HCT116 (cell line): ENCODE data around the gene CDH4. TPM values are rescaled to one million over a fixed set of nuclear protein-coding genes. Genes with fewer than 3 reads are reported as not detected.

Experiments
- ATAC-seq: fragments of 200-7000 bp; cut with Tn5 transposase; 2 replicates; pipeline ENCODE4 v1.9.1; 2020; ENCODE audit warnings: mild to moderate bottlenecking, moderate library complexity
- BruUV-seq: library from RNA; stranded (reverse); fragments of 400-500 nt; replicated peaks from 2 replicates; lab custom pipeline; 2021; lab: Mats Ljungman, UMichigan
- CTCF ChIA-PET: fragments of 300-600 bp; sonication (Branson Sonifier 250); formaldehyde crosslinking; loops from one replicate; lab custom pipeline; 2021; ENCODE audit warnings: antibody characterized with exemption; lab: Charles Lee
- POLR2A ChIA-PET: fragments of 300-600, 350-600 bp; sonication (Branson Sonifier 250); formaldehyde crosslinking; loops from one replicate; lab custom pipeline; 2021; ENCODE audit warnings: antibody characterized with exemption; lab: Charles Lee
- RAD21 ChIA-PET, 2 experiments: fragments of 300-600 bp; sonication (Branson Sonifier 250); formaldehyde crosslinking; loops; one replicate each; lab custom pipeline; 2023; ENCODE audit warnings: low total read pairs in 2 of 2; ENCODE audit not compliant: uncharacterized antibody in 2 of 2, unreplicated experiment in 2 of 2, low non-redundant PET in 1 of 2; lab: Charles Lee
- DNase-seq: peaks from one replicate; pipeline ENCODE4 v3.0.0-alpha.2; 2010; ENCODE audit warnings: low read depth, low spot score
- H2AFZ ChIP-seq: fragments of 200-600 bp; shearing (Covaris generic), sonication (generic); 2 replicates; pipeline ENCODE4 v1.6.1; 2017; ENCODE audit warnings: low read depth, mixed run types, mixed read lengths, antibody characterized with exemption, low read length; ENCODE audit not compliant: poor library complexity, severe bottlenecking
- H3K27ac ChIP-seq: 2 replicates; pipeline ENCODE4 v1.5.1; 2012; ENCODE audit warnings: low read depth, low read length
- H3K27me3 ChIP-seq: fragments of 200-600 bp; sonication (generic); 2 replicates; pipeline ENCODE4 v1.6.1; 2016; ENCODE audit warnings: mixed run types, low read length, mixed read lengths; ENCODE audit not compliant: insufficient read depth
- H3K36me3 ChIP-seq, 2 experiments: fragments of 200-500 bp in 1 of 2; fragments of 200-600 bp in 1 of 2; sonication (Bioruptor generic) in 1 of 2; sonication (generic) in 1 of 2; 2 replicates each; pipeline versions ENCODE4 v1.5.1 to v1.6.1; 2014 to 2016; ENCODE audit warnings: low read length in 2 of 2, inconsistent platforms in 1 of 2, mixed read lengths in 1 of 2, mixed run types in 1 of 2; ENCODE audit not compliant: insufficient read depth in 2 of 2, control insufficient read depth in 1 of 2
- H3K4me1 ChIP-seq, 2 experiments: fragments of 200-600 bp in 1 of 2; sonication (generic) in 1 of 2; 2 replicates each; pipeline versions ENCODE4 v1.5.1 to v1.6.1; 2012 to 2017; ENCODE audit warnings: low read length in 2 of 2, inconsistent platforms in 1 of 2, mild to moderate bottlenecking in 1 of 2, mixed read lengths in 1 of 2, mixed run types in 1 of 2, moderate library complexity in 1 of 2; ENCODE audit not compliant: insufficient read depth in 2 of 2, control insufficient read depth in 1 of 2
- H3K4me2 ChIP-seq: fragments of 200-600 bp; sonication (generic); 2 replicates; pipeline ENCODE4 v1.6.1; 2017; ENCODE audit warnings: mixed run types, low read length, mixed read lengths
- H3K4me3 ChIP-seq, 2 experiments: fragments of 200-600 bp in 1 of 2; sonication (generic) in 1 of 2; replicated peaks in 1 of 2; 2 replicates each; pipeline ENCODE4 v1.5.1; 2011 to 2016; ENCODE audit warnings: low read length in 2 of 2, control low read depth in 1 of 2, low read depth in 1 of 2, mild to moderate bottlenecking in 1 of 2, mixed read lengths in 1 of 2, mixed run types in 1 of 2
- H3K79me2 ChIP-seq: fragments of 200-600 bp; sonication (generic); 2 replicates; pipeline ENCODE4 v1.6.1; 2017; ENCODE audit warnings: mild to moderate bottlenecking, mixed run types, low read length, moderate library complexity, mixed read lengths; ENCODE audit not compliant: insufficient read depth
- H3K9ac ChIP-seq: fragments of 200-600 bp; sonication (generic); 2 replicates; pipeline ENCODE4 v1.6.1; 2016; ENCODE audit warnings: low read length, mixed read lengths
- H3K9me2 ChIP-seq: fragments of 200-600 bp; sonication (generic), shearing (Covaris generic); 2 replicates; pipeline ENCODE4 v1.6.1; 2017; ENCODE audit warnings: mixed run types, mild to moderate bottlenecking, moderate library complexity; ENCODE audit not compliant: insufficient read depth
- H3K9me3 ChIP-seq, 2 experiments: fragments of 200-500 bp in 1 of 2; fragments of 200-600 bp in 1 of 2; sonication (Bioruptor generic) in 1 of 2; sonication (generic) in 1 of 2; 2 replicates each; pipeline ENCODE4 v1.6.1; 2014 to 2017; ENCODE audit warnings: low read length in 2 of 2, mixed read lengths in 2 of 2, inconsistent platforms in 1 of 2, low read depth in 1 of 2, mild to moderate bottlenecking in 1 of 2, mixed run types in 1 of 2, moderate library complexity in 1 of 2; ENCODE audit not compliant: control insufficient read depth in 1 of 2, insufficient read depth in 1 of 2
- H4K20me1 ChIP-seq: fragments of 200-600 bp; sonication (generic), shearing (Covaris generic); 2 replicates; pipeline ENCODE4 v1.6.1; 2017; ENCODE audit warnings: mixed run types, mild to moderate bottlenecking, moderate library complexity; ENCODE audit not compliant: insufficient read depth
- CBX3 ChIP-seq: IDR thresholded peaks from 2 replicates; pipeline ENCODE4 v1.6.1; 2012; ENCODE audit warnings: low read depth
- CEBPB ChIP-seq: IDR thresholded peaks from 2 replicates; pipeline ENCODE4 v1.6.1; 2012; ENCODE audit warnings: low read depth
- CTCF ChIP-seq, 3 experiments: fragments of 200-600 bp in 1 of 3; sonication (generic) in 1 of 3; IDR thresholded peaks in 2 of 3; conservative IDR thresholded peaks in 1 of 3; 2 replicates each; pipeline ENCODE4 v1.5.1; 2012 to 2017; ENCODE audit warnings: low read depth in 2 of 3, low read length in 2 of 3, antibody characterized with exemption in 1 of 3, borderline replicate concordance in 1 of 3, control low read depth in 1 of 3, mild to moderate bottlenecking in 1 of 3, mixed read lengths in 1 of 3, mixed run types in 1 of 3, moderate library complexity in 1 of 3; ENCODE audit not compliant: insufficient read depth in 1 of 3
- EGR1 ChIP-seq: IDR thresholded peaks from 2 replicates; pipeline ENCODE4 v1.6.1; 2012; ENCODE audit warnings: low read depth
- ELF1 ChIP-seq: IDR thresholded peaks from 2 replicates; pipeline ENCODE4 v1.6.1; 2012; ENCODE audit warnings: low read depth, borderline replicate concordance
- EZH2phosphoT487 ChIP-seq: fragments of 200-600 bp; IDR thresholded peaks from 2 replicates; pipeline ENCODE4 v1.6.1; 2018; ENCODE audit warnings: antibody characterized with exemption, borderline replicate concordance
- FOSL1 ChIP-seq: IDR thresholded peaks from 2 replicates; pipeline ENCODE4 v1.6.1; 2012; ENCODE audit warnings: low read depth
- JUND ChIP-seq: IDR thresholded peaks from 2 replicates; pipeline ENCODE4 v1.6.1; 2012
- MAX ChIP-seq: IDR thresholded peaks from 2 replicates; pipeline ENCODE4 v1.6.1; 2012
- POLR2AphosphoS5 ChIP-seq: IDR thresholded peaks from 2 replicates; pipeline ENCODE4 v1.6.1; 2011; ENCODE audit warnings: mild to moderate bottlenecking, low read depth, low read length, moderate library complexity
- RAD21 ChIP-seq: IDR thresholded peaks from 2 replicates; pipeline ENCODE4 v1.6.1; 2012; ENCODE audit warnings: low read depth, mild to moderate bottlenecking
- SIN3A ChIP-seq: IDR thresholded peaks from 2 replicates; pipeline ENCODE4 v1.6.1; 2012; ENCODE audit warnings: low read depth
- SP1 ChIP-seq: IDR thresholded peaks from 2 replicates; pipeline ENCODE4 v1.6.1; 2012; ENCODE audit warnings: low read depth
- SRF ChIP-seq: IDR thresholded peaks from 2 replicates; pipeline ENCODE4 v1.6.1; 2012; ENCODE audit warnings: low read depth
- TCF7L2 ChIP-seq: IDR thresholded peaks from 2 replicates; pipeline ENCODE4 v1.7.0; 2011; ENCODE audit warnings: borderline replicate concordance, inconsistent platforms; ENCODE audit not compliant: insufficient read depth, insufficient read length; ENCODE audit errors: extremely low read depth
- YY1 ChIP-seq: IDR thresholded peaks from 2 replicates; pipeline ENCODE4 v1.6.1; 2011; ENCODE audit warnings: low read length, low read depth, moderate library complexity, mild to moderate bottlenecking; ENCODE audit not compliant: insufficient replicate concordance; ENCODE audit errors: extremely low read depth
- ZFX ChIP-seq: fragments of 450-650 bp; IDR thresholded peaks from 2 replicates; pipeline ENCODE4 v1.6.1; 2017
- ZNF274 ChIP-seq: fragments of 200-500 bp; sonication (Bioruptor generic); IDR thresholded peaks from 2 replicates; pipeline ENCODE4 v1.6.1; 2014; ENCODE audit warnings: mild to moderate bottlenecking, low read depth, low read length, inconsistent platforms
- intact Hi-C: fragments of 100-400 bp; cut with micrococcal nuclease; formaldehyde crosslinking; loops from 2 replicates; pipeline ENCODE4 v1.10.0; 2022
- total RNA-seq: library from RNA; stranded (reverse); gene quantifications from one replicate; pipeline ENCODE4 v1.2.1, GENCODE V29; 2021; ENCODE audit not compliant: unreplicated experiment

The CDH4 gene
- total RNA-seq, 1 experiment from 2014 or later, result not detected

GRCh38 chr20:61673152-61673847 lies 421.2 kb downstream of the CDH4 start:
- Histone ChIP-seq H3K4me1 (no peaks in the 10 kb centered on the region), H3K27me3 (peaks cover 34% of the 10 kb centered on the region; the same call in 1 of the 2 replicates), H3K27ac (no peak overlapping the region), H3K9ac (no peak overlapping the region), H3K4me3 (no peak overlapping the region), H3K9me3 (no peaks in the 10 kb centered on the region), H4K20me1 (no peaks in the 10 kb centered on the region), H3K9me2 (no peaks in the 10 kb centered on the region), H3K36me3 (no peaks in the 10 kb centered on the region), H3K4me2 (no peak overlapping the region), H3K79me2 (no peaks in the 10 kb centered on the region), H2AFZ (no peak overlapping the region)
- ChIA-PET POLR2A (no interaction called here), CTCF (no interaction called here), RAD21 (no interaction called here)
- intact Hi-C loops, result no loop called here
- ATAC-seq (no peak), DNase-seq (no peak)
- no TSS peak for BruUV-seq
- TF ChIP-seq JUND (no peak), ZNF274 (no peak), EZH2phosphoT487 (no peak), SIN3A (no peak), FOSL1 (no peak), MAX (no peak), SRF (no peak), TCF7L2 (no peak), CEBPB (no peak), SP1 (no peak), ELF1 (no peak), RAD21 (no peak), YY1 (no peak), CBX3 (no peak), CTCF (IDR thresholded peaks at IDR 0.05 in 2 of 3, conservative IDR thresholded peaks at IDR 0.05 in 1 of 3; ENCODE audit: borderline replicate concordance in 1 of 3, insufficient read depth in 1 of 3, low read depth in 2 of 3, low read length in 2 of 3) (no peak), EGR1 (no peak), POLR2AphosphoS5 (no peak), ZFX (no peak)
